22Rv1 (cell line): ENCODE measurements around the gene AWAT2.

Experiments
- ZFX ChIP-seq: fragments of 450-650 bp; IDR thresholded peaks from 2 replicates; pipeline ENCODE4 v1.6.1; 2017; ENCODE audit warnings: antibody characterized with exemption, borderline replicate concordance
- TF ChIP-seq, protein P1 (sequence below): fragments of 450-650 bp; IDR thresholded peaks from 2 replicates; pipeline ENCODE4 v1.5.1; 2017; ENCODE audit warnings: mild to moderate bottlenecking

DNA sequence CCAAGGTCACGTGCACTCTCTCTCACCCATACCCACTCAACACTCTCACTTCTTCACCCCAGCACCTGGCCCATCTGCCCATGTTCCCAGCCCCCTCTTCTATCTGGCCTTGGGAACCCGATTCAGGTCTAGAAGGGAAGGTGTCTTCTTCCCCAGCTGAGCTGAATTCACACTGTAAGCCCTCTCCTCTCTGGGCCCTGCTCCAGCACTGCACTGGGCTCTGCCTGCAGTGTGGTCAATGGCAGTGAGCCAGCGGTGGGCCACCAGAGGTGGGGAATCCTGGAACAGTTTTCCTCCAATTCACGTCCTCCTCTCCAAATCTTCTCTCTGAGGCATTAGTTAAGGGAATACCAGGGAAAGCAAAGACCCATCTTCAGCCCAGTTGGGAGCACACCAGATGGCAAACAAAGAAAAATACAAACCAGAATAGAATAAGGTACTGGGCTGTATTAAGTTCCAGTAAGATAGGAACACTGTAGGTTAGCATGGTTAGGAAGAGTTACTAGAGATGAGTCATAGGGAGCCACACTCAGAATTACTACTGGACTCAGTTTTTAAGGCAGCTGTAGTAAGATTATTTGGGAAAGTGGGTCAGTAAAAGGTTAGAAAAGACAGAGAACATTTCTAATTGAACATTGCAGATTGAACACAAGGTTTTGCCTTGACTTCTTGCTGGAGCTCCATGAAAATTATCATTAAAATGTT, 5.0 kb downstream of the AWAT2 start:
- TF ChIP-seq, protein P1, sequence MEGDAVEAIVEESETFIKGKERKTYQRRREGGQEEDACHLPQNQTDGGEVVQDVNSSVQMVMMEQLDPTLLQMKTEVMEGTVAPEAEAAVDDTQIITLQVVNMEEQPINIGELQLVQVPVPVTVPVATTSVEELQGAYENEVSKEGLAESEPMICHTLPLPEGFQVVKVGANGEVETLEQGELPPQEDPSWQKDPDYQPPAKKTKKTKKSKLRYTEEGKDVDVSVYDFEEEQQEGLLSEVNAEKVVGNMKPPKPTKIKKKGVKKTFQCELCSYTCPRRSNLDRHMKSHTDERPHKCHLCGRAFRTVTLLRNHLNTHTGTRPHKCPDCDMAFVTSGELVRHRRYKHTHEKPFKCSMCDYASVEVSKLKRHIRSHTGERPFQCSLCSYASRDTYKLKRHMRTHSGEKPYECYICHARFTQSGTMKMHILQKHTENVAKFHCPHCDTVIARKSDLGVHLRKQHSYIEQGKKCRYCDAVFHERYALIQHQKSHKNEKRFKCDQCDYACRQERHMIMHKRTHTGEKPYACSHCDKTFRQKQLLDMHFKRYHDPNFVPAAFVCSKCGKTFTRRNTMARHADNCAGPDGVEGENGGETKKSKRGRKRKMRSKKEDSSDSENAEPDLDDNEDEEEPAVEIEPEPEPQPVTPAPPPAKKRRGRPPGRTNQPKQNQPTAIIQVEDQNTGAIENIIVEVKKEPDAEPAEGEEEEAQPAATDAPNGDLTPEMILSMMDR: no peak
- TF ChIP-seq ZFX: no peak
